Right atrium auricular region (tissue), 2 donors: ENCODE measurements around the gene CORO6. TPM values are rescaled to one million over a fixed set of nuclear protein-coding genes. Genes with fewer than 3 reads are reported as not detected.
A peak's percentile ranks its signal among the peaks of the same experiment; 100 is the strongest.

ENCODE experiments used
- DNase-seq: peaks from one replicate; pipeline ENCODE4 v3.0.0-alpha.2; 2019; ENCODE audit warnings: low spot score
- H3K27ac ChIP-seq, 2 donors: fragments of 200-600 bp; sonication (generic); 1 replicate in 1 of 2; 2 replicates in 1 of 2; pipeline ENCODE4 v1.5.1; 2016 to 2019
- H3K27me3 ChIP-seq, 2 donors: fragments of 200-600 bp; sonication (generic); one replicate each; pipeline versions ENCODE4 v1.5.1 to v1.6.0; 2017 to 2019
- H3K36me3 ChIP-seq: fragments of 200-600 bp; sonication (generic); one replicate; pipeline ENCODE4 v1.5.1; 2016
- H3K4me1 ChIP-seq, 2 donors: fragments of 200-600 bp; sonication (generic); one replicate each; pipeline versions ENCODE4 v1.5.1 to v1.6.0; 2017 to 2019
- H3K4me3 ChIP-seq, 2 donors: fragments of 200-600 bp; sonication (generic); 1 replicate in 1 of 2; 2 replicates in 1 of 2; pipeline ENCODE4 v1.5.1; 2017 to 2019; ENCODE audit warnings: mild to moderate bottlenecking in 1 of 2, moderate library complexity in 1 of 2
- H3K9me3 ChIP-seq, 2 donors: fragments of 200-600 bp; sonication (generic); one replicate each; pipeline ENCODE4 v1.5.1; 2019
- total RNA-seq, 2 donors: library from RNA; depleted of rRNA; stranded (reverse); fragments of >200 nt; gene quantifications; one replicate each; pipeline ENCODE4 v1.1.0, GENCODE V29; 2016
- TF ChIP-seq, protein P1 (sequence below), 2 donors: fragments of 200-600 bp; sonication (generic); IDR thresholded peaks; one replicate each; pipeline ENCODE4 v1.5.1; 2019; ENCODE audit warnings: antibody characterized with exemption in 2 of 2

The CORO6 gene
- total RNA-seq, 2 donors from 2014 or later = 65.0 to 87.6 TPM

DNA sequence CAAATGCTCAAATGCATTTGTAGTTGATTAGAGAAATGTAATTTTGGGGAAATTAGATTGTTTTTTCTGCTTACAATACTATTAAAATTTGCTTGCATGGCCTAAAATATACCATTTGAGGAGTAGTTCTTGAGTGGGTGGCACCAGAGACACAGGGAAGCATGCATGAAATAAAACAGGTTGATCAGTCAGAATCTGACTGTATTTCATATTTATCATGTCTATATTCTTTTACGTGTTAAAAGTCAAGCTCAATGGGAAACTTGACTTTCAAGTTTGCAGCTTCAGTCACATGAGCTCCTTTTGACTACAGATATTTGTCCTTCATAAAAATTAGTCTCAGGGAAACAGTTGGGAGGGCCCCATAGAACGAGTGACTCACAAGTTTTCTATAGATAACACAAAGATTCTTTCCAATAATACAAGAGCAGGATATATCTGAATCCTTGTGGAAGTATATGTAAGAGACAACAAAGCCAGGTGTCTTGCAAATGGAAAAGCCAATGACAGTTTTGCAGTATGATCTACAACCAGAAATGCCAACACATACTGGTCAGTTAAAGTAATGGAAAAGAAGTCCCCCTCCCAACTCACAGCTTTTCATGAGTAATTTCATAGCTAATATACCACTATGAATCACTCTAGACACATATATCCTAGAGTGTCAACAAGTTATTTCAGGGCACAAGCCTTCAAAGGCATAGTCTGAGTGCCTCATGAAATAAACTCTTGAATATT is 42.2 kb upstream of the CORO6 start:
- Histone ChIP-seq H3K27ac (peak overlapping the region; percentile 77 to 86), H3K9me3 (no peaks in the 10 kb centered on the region), H3K27me3 (no peaks in the 10 kb centered on the region), H3K4me3 (no peak overlapping the region), H3K36me3 (peaks cover 24% of the 10 kb centered on the region), H3K4me1 (peaks cover 0 to 40% of the 10 kb centered on the region in 2 donors)
- DNase-seq = no peak
- TF ChIP-seq, protein P1, sequence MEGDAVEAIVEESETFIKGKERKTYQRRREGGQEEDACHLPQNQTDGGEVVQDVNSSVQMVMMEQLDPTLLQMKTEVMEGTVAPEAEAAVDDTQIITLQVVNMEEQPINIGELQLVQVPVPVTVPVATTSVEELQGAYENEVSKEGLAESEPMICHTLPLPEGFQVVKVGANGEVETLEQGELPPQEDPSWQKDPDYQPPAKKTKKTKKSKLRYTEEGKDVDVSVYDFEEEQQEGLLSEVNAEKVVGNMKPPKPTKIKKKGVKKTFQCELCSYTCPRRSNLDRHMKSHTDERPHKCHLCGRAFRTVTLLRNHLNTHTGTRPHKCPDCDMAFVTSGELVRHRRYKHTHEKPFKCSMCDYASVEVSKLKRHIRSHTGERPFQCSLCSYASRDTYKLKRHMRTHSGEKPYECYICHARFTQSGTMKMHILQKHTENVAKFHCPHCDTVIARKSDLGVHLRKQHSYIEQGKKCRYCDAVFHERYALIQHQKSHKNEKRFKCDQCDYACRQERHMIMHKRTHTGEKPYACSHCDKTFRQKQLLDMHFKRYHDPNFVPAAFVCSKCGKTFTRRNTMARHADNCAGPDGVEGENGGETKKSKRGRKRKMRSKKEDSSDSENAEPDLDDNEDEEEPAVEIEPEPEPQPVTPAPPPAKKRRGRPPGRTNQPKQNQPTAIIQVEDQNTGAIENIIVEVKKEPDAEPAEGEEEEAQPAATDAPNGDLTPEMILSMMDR (IDR thresholded peaks at IDR 0.05) = no peak

DNA sequence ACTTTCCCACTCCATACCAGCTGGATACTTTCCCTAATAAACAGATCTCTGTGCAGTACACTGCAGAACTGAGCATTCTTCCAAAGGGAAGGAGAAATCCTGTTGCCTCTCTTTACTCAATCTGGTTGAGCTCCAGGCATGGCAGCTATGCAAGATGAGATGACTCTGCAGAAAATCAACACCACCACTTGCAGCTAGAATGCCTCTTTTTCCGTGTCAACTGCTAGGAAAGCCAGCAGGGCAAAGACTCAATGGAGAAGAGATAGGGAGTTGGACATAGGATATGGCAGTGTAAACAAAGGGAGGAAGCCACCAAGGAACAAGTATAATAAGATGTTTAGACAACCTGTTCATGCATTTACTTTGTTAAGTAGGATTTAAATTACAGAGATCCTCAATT is 40.4 kb upstream of the CORO6 start:
- DNase-seq = no peak
- TF ChIP-seq, protein P1 (IDR thresholded peaks at IDR 0.05) = no peak
- H3K27ac ChIP-seq = peak overlapping the region; percentile 20 to 58
- no peak overlapping the region for H3K4me3 ChIP-seq
- no peaks in the 10 kb centered on the region for H3K9me3 ChIP-seq
- H3K27me3 ChIP-seq = no peaks in the 10 kb centered on the region
- H3K36me3 ChIP-seq = peaks cover 21% of the 10 kb centered on the region
- H3K4me1 ChIP-seq = peaks cover 0 to 40% of the 10 kb centered on the region in 2 donors

- TF ChIP-seq, protein P1 (IDR thresholded peaks at IDR 0.05) = no peak
- Histone ChIP-seq H3K27me3 (no peaks in the 10 kb centered on the region), H3K4me3 (no peak overlapping the region), H3K4me1 (peaks cover 0 to 35% of the 10 kb centered on the region in 2 donors), H3K36me3 (peaks cover 20% of the 10 kb centered on the region), H3K27ac (peak overlapping the region; percentile 44 to 58), H3K9me3 (no peaks in the 10 kb centered on the region)
- no peak for DNase-seq
Observed at GRCh38 chr17:29661213-29661612, 38.5 kb upstream of the CORO6 start.

DNA sequence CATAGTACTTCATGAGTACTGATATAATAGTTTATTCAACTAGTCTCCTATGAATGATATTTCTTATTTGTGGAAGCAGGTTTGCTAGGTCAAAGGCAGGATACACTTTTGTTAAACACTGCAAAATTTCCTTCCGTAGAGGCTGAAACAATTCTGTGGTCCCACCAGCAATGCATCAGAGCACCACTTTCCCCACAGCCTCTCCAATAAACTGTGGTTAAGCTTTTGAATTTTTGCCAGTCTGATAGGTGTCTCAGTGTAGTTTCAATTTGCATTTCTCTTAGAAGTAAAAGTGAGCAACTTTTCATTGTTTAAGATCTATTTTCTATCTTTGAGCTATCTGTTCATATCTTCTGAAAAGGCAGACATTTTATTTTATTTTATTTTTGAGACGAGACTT is 36.4 kb upstream of the CORO6 start:
- Histone ChIP-seq H3K27me3 (no peaks in the 10 kb centered on the region), H3K9me3 (no peaks in the 10 kb centered on the region), H3K4me1 (peaks cover 0 to 30% of the 10 kb centered on the region in 2 donors), H3K36me3 (peaks cover 21% of the 10 kb centered on the region), H3K4me3 (no peak overlapping the region), H3K27ac (no peak overlapping the region)
- no peak for DNase-seq
- TF ChIP-seq, protein P1 (IDR thresholded peaks at IDR 0.05) = no peak

DNA sequence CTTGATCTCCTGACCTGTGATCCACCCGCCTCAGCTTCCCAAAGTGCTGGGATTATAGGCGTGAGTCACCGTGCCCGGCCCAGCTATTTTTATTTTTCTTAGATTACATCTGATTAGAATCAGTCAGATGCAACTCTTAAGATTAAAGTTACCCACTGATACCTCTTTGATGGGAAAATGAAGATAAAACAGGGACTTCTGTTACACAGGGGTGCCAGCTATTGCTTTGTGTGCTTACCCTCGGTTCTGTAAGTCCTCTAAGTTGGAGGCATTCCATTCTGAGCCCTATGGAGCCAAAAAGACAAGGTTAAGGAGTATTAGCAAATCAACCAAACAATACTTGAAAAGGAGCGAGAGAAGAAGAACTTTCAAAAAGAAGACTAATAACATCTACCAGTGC is 32.6 kb upstream of the CORO6 start:
- Histone ChIP-seq H3K36me3 (peaks cover 21% of the 10 kb centered on the region), H3K4me3 (no peak overlapping the region), H3K27me3 (no peaks in the 10 kb centered on the region), H3K27ac (no peak overlapping the region), H3K4me1 (peaks cover 0 to 8% of the 10 kb centered on the region in 2 donors), H3K9me3 (no peaks in the 10 kb centered on the region)
- DNase-seq = no peak
- TF ChIP-seq, protein P1 (IDR thresholded peaks at IDR 0.05) = no peak
